ENCODE measurements around the gene IFNA21. TPM values are rescaled to one million over a fixed set of nuclear protein-coding genes. Genes with fewer than 3 reads are reported as not detected.
A peak's percentile ranks its signal among the peaks of the same experiment; 100 is the strongest.
"Not testable (repeated sequence)": the region's sequence is repeated elsewhere in the genome, so short reads cannot be mapped to it uniquely, and the experiment has no call there.

The IFNA21 gene
- total and polyA plus RNA-seq, 2 of the 4 experiments (the other 2 are of a cell fraction): not detected

GRCh38 chr9:21194867-21195776, 28.7 kb upstream of the IFNA21 start:
- ATAC-seq (ENCODE audit: low read depth) (peak; percentile 94), DNase-seq (peak; percentile 0)
- H4K20me1 ChIP-seq (ENCODE audit: insufficient read depth, low read length); H3K23ac ChIP-seq (ENCODE audit: low read depth, low read length); H4K8ac ChIP-seq (ENCODE audit: low read depth in 2 of 2, low read length in 2 of 2); H2BK120ac ChIP-seq (ENCODE audit: low read depth, low read length); intact Hi-C loops (cut with micrococcal nuclease); H3K4ac ChIP-seq (ENCODE audit: low read depth, low read length); H3K18ac ChIP-seq (ENCODE audit: low read depth, low read length); H2BK5ac ChIP-seq (ENCODE audit: low read depth, low read length, poor library complexity, severe bottlenecking); H3K4me1 ChIP-seq (ENCODE audit: control insufficient read depth, insufficient read depth, low read length); H2AK5ac ChIP-seq (ENCODE audit: low read depth, low read length); H2AFZ ChIP-seq (replicated peaks; ENCODE audit: low read length, poor library complexity); H3K14ac ChIP-seq (replicated peaks; ENCODE audit: low read depth, low read length); dilution Hi-C loops (cut with HindIII; ENCODE audit: low sequenced_read_pairs, unreplicated experiment); H3K9me1 ChIP-seq (ENCODE audit: insufficient read depth, low read length); H3K36me3 ChIP-seq (ENCODE audit: control insufficient read depth, insufficient read depth, low read length); H3K27me3 ChIP-seq (ENCODE audit: control insufficient read depth, insufficient read depth, low read length); H3K4me2 ChIP-seq (ENCODE audit: low read depth, low read length); H4K5ac ChIP-seq (ENCODE audit: low read depth, low read length); H3K9ac ChIP-seq (ENCODE audit: low read depth, low read length); H3K9me3 ChIP-seq (ENCODE audit: control insufficient read depth, insufficient read depth, low read length); H3K4me3 ChIP-seq (ENCODE audit: insufficient read depth, low read depth, low read length); H2BK15ac ChIP-seq (ENCODE audit: low read depth, low read length); H4K91ac ChIP-seq (ENCODE audit: insufficient read depth, low read depth, low read length); BruUV-seq (replicated peaks); H3K79me1 ChIP-seq (ENCODE audit: low read depth in 1 of 2, low read length in 2 of 2); in situ Hi-C loops (cut with MboI; ENCODE audit: low sequenced_read_pairs); H2AK9ac ChIP-seq (replicated peaks; ENCODE audit: low read depth, low read length, poor library complexity); H2BK20ac ChIP-seq (ENCODE audit: low read depth, low read length); H3K27ac ChIP-seq (ENCODE audit: insufficient read depth, low read length); H3K56ac ChIP-seq (ENCODE audit: extremely low read depth, insufficient read depth, low read length): not testable (repeated sequence)
- no CpG with 5 or more reads among the region's 6 CpGs for WGBS, 2 experiments (ENCODE audit: extremely low coverage in 2 of 2, insufficient read length in 1 of 2)
- TF ChIP-seq RAD21 (IDR thresholded peaks at IDR 0.05; ENCODE audit: low read length): peak; percentile 18; the same call in 1 of the 2 replicates
- TF ChIP-seq, protein P1, sequence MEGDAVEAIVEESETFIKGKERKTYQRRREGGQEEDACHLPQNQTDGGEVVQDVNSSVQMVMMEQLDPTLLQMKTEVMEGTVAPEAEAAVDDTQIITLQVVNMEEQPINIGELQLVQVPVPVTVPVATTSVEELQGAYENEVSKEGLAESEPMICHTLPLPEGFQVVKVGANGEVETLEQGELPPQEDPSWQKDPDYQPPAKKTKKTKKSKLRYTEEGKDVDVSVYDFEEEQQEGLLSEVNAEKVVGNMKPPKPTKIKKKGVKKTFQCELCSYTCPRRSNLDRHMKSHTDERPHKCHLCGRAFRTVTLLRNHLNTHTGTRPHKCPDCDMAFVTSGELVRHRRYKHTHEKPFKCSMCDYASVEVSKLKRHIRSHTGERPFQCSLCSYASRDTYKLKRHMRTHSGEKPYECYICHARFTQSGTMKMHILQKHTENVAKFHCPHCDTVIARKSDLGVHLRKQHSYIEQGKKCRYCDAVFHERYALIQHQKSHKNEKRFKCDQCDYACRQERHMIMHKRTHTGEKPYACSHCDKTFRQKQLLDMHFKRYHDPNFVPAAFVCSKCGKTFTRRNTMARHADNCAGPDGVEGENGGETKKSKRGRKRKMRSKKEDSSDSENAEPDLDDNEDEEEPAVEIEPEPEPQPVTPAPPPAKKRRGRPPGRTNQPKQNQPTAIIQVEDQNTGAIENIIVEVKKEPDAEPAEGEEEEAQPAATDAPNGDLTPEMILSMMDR (conservative IDR thresholded peaks at IDR 0.05; ENCODE audit: low read depth, low read length): peak; percentile 45
- ChIA-PET CTCF (interaction anchor here (0.6 to 1.5 kb wide), 4 partner anchors 12 to 514 kb away, joined by 3 to 5 read pairs (median 3); no protein-coding TSS in a partner anchor), POLR2A (ENCODE audit: unreplicated experiment) (interaction anchor here (0.7 kb wide), 1 partner anchor 67 kb away, joined by 3 read pairs; no protein-coding TSS in a partner anchor)

- H3K4me3 ChIP-seq (ENCODE audit: insufficient read depth, low read depth, low read length); H3K36me3 ChIP-seq (ENCODE audit: control insufficient read depth, insufficient read depth, low read length); H3K27me3 ChIP-seq (ENCODE audit: control insufficient read depth, insufficient read depth, low read length); H4K8ac ChIP-seq (ENCODE audit: low read depth in 2 of 2, low read length in 2 of 2); BruUV-seq (replicated peaks); H3K23ac ChIP-seq (ENCODE audit: low read depth, low read length); POLR2A ChIA-PET (ENCODE audit: unreplicated experiment); H3K18ac ChIP-seq (ENCODE audit: low read depth, low read length); H3K79me1 ChIP-seq (ENCODE audit: low read depth in 1 of 2, low read length in 2 of 2); H2BK120ac ChIP-seq (ENCODE audit: low read depth, low read length); ATAC-seq (ENCODE audit: low read depth); H2AFZ ChIP-seq (replicated peaks; ENCODE audit: low read length, poor library complexity); H3K4ac ChIP-seq (ENCODE audit: low read depth, low read length); DNase-seq; H3K9me3 ChIP-seq (ENCODE audit: control insufficient read depth, insufficient read depth, low read length); dilution Hi-C loops (cut with HindIII; ENCODE audit: low sequenced_read_pairs, unreplicated experiment); in situ Hi-C loops (cut with MboI; ENCODE audit: low sequenced_read_pairs); H2BK5ac ChIP-seq (ENCODE audit: low read depth, low read length, poor library complexity, severe bottlenecking); H3K14ac ChIP-seq (replicated peaks; ENCODE audit: low read depth, low read length); H3K27ac ChIP-seq (ENCODE audit: insufficient read depth, low read length); H2BK15ac ChIP-seq (ENCODE audit: low read depth, low read length); H2AK5ac ChIP-seq (ENCODE audit: low read depth, low read length); H3K4me1 ChIP-seq (ENCODE audit: control insufficient read depth, insufficient read depth, low read length); H3K56ac ChIP-seq (ENCODE audit: extremely low read depth, insufficient read depth, low read length); H4K20me1 ChIP-seq (ENCODE audit: insufficient read depth, low read length); H3K9ac ChIP-seq (ENCODE audit: low read depth, low read length); H3K4me2 ChIP-seq (ENCODE audit: low read depth, low read length); H4K91ac ChIP-seq (ENCODE audit: insufficient read depth, low read depth, low read length); H2BK20ac ChIP-seq (ENCODE audit: low read depth, low read length); intact Hi-C loops (cut with micrococcal nuclease); CTCF ChIA-PET; H2AK9ac ChIP-seq (replicated peaks; ENCODE audit: low read depth, low read length, poor library complexity); H3K9me1 ChIP-seq (ENCODE audit: insufficient read depth, low read length); H4K5ac ChIP-seq (ENCODE audit: low read depth, low read length): not testable (repeated sequence)
- WGBS, 2 experiments (ENCODE audit: extremely low coverage in 2 of 2, insufficient read length in 1 of 2): no CpG with 5 or more reads among the region's 3 CpGs
Observed at GRCh38 chr9:21187487-21187886, 21.0 kb upstream of the IFNA21 start, which contains the start of gene IFNA4. Gene IFNA4 (minus strand): TSS chr9:21187587. CDS start chr9:21187531, 56 bp downstream.
